ENCODE results near the gene MAGI2.
A peak's percentile ranks its signal among the peaks of the same experiment; 100 is the strongest.

MAGI2 gene

DNA sequence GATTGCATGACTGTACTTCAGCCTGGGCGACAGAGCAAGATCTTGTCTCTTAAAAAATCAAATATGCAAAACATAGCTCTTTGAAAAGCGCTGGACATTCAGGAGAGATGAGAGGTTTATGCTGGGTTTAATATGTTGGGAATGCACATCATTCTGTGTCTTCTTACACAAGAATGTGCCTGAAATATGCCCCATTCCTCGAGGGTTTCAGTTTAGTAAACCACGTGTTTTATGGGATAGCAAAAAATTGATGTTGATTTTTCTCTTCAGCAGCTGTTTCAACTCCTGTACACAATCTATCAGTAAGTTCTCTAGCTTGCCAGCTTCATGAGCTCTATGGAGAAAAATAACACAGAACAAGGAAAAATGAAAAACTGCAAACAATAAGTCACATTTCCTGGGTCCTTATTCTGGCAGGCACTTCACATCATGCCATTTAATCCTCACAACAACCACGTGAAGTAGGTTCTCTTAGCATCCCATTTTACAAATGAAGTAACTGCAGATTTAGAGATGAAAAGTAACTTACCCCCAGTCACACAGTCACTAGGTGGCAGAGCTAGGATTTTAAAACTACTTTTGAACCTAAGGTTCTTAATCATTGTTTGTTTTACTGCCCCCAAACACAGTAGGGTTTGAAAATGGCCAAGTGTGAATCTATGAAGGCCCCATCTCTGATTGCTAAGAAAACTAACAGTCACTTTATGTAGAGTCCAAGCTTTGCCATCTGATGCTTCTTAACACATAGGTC lies 1231.3 kb downstream of the MAGI2 start:
- peak; percentile 56 for DNase-seq (ENCODE audit: low read depth)
- H3K4me3 ChIP-seq (ENCODE audit: low read depth, low read length), result no peak overlapping the region

DNA sequence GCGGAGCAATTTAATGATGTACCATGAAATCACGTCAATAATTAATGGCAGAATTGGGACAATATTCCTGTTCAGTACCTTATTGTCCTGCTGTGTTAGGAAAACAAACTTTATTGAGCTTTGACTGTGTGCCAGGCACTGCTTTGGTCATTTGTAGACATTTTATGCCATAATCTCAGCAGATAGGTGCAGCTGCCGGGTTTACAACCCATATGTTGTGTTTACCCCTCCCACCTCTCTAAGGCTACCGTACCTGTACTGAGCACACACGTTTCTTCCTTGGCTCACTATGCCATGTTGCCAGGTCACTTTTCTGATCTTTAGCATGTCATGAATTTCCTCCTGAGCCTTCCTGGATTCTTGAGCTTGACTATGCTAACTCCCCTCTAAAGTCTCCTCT lies 1232.7 kb downstream of the MAGI2 start:
- DNase-seq (ENCODE audit: low read depth), result no peak
- H3K4me3 ChIP-seq (ENCODE audit: low read depth, low read length), result no peak overlapping the region

DNA sequence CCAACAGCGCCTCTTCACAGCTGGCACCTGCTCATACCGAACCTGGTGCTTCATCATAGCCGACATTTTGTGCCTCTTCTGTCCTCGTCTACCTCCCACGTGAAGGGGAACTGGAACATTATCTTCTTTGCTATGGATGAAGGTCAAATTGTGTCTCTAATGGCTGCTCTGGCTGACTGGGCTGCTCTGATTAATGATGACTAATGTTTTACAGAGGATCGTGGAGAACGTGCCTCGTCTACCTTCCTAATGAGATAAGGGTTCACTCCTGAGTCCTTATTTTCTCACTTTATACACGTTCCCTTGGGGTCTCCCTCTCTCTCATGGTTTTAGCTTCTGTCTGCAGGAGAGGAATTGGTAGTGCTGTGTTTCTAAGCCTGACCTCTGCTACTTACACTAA lies 1234.6 kb downstream of the MAGI2 start:
- no peak for DNase-seq (ENCODE audit: low read depth)
- no peak overlapping the region for H3K4me3 ChIP-seq (ENCODE audit: low read depth, low read length)

DNA sequence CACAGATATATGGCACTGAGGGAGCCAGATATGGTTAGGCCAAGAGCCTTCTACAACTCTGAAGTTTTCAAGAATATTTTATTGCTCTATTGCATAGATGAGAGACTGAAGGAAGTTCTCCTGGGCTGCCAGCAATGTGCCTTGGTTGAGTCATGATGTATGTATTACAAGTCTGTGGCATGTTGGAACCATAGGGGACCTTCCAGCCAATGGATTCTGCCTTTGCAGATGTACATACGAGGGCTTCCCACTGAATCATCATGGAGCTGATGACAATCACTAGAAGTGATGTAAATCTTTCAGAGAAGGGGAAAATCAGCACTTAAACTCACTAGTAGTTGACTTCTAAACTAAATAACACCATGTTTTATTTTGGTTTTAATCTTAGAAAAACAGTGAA lies 1235.4 kb downstream of the MAGI2 start:
- DNase-seq (ENCODE audit: low read depth), result peak; percentile 95
- H3K4me3 ChIP-seq (ENCODE audit: low read depth, low read length), result no peak overlapping the region

DNA sequence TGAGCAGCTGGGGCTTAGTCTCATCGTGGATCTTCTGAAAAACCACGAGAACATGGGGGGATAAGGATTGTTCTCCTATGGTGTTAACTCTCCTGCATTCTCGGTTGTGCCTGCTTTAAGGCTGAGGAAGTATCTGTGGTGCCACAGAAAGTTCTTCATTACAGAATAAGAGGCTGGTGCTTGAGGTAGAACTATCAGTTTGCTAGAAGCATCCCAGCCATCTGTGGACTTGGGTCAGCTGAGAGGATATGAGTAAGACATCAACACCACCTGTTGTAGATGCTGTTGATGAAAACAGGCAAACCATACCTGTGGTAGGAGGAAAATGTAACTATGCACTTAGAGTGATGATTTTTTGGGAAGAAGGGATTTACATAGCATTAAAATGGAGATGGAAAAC lies 1238.3 kb downstream of the MAGI2 start:
- no peak for DNase-seq (ENCODE audit: low read depth)
- H3K4me3 ChIP-seq (ENCODE audit: low read depth, low read length), result no peak overlapping the region

DNA sequence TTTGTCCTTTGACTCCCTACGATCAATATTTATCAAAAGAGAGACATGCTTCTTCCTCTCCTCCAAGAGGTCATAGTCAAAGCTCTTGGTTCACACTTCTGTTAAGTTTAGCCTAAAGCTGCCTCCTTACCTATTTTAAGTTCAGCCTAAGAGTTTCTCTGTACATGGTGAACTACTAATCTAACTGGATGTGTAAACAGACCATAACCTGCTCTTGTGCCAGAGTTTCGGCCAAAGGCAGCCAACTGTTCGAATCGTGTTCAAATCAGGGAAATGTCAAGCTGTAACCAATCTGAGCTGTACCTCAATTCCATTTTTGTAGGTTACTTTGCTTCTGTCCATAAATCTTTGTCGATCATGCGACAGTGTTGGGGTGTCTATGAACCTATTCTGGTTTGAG lies 1240.1 kb downstream of the MAGI2 start:
- H3K4me3 ChIP-seq (ENCODE audit: low read depth, low read length), result no peak overlapping the region
- no peak for DNase-seq (ENCODE audit: low read depth)

DNA sequence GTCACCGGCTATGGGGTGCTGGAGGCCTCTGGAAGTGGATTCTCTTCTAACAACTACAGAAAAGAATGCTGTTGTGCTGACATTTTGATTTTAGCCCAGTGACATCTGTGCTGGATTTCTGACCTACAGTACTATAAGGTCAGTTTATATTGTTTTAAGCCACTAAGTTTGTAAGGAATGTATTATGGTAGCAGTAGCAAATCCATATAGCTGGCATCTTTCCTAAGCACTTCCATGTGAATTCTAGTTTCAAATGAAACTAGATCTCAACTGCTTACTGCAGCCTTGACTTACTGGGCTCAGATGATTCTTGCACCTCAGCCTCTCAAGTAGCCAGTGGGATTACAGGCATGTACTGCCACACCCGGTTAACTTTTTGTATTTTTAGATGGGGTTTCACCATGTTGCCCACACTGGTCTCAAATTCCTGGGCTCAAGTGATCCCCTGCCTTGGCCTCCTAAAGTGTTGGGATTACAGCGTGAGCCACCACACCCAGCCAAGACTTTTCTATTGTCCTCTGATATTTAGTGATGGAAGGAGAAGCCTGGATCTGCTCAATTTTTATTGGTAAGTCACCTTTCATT lies 1240.9 kb downstream of the MAGI2 start:
- no peak for DNase-seq (ENCODE audit: low read depth)
- H3K4me3 ChIP-seq (ENCODE audit: low read depth, low read length), result no peak overlapping the region

DNA sequence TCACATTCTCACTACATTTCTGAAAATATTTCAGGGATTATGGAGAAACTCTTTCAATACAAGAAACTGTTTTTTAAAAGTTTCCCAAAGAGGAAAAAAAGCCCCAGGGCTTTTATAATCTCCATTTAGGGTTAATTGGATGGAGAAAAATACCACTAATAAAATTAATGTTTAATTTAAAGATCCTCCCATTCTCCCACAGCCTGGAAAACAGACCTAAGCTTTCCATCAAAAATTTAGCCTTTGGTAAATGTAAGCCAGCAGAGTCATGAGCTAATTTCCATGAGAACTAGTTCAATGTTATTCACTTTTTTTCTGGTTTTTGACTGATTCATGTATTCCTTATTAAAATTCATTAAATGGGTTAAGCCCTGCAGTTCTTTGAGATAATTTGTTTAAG lies 1246.2 kb downstream of the MAGI2 start:
- no peak for DNase-seq (ENCODE audit: low read depth)
- no peak overlapping the region for H3K4me3 ChIP-seq (ENCODE audit: low read depth, low read length)

DNA sequence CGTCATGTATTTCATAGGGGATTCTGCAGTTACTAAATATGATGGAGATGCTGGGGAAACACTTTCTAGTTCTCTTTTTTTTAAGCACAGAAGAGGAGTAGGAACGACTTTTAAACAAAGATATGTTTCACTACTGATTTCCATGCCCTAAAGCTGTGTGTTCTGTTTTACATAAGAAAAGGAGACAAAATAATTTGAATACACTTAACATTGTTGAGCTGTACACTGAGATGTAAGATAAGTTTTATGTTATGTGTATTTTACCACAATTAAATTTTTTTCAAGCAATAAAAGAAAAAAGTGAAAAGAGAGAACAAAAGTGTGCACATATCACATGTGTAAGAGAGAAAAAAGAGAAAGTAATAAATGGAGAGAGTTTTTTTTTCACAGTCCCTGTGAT lies 1246.7 kb downstream of the MAGI2 start:
- no peak overlapping the region for H3K4me3 ChIP-seq (ENCODE audit: low read depth, low read length)
- DNase-seq (ENCODE audit: low read depth), result no peak

DNA sequence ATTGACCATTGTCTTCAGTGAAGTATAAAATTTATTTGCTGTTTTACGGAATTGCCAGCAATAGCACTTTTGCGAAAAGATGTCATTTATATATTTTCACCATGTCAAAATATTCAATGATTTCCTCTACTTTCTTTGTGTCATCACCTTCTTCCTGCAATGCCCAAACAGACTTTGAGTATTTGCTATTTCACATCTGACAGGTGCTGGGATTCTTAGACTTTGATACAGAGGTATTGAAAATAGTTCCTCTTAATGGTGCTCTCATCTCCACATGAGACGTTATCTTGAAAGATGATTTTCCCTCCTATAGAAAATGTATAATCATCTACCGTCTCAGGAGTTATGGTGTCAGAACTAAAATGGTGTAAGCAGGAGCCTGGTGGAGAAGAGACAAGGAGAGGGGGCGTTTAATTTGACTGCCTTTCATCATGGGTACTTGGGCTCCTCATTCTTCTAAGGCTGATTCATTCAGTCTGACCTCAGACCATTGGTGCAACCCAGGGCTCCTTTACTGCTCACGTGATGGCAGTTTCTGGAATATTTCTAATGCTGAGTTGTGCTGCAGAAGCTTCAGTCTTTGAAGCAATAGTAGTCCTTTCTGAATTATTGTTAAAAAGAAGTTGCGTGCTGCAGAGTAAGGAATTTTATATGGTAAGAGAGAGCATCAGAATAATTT lies 1250.3 kb downstream of the MAGI2 start:
- H3K4me3 ChIP-seq (ENCODE audit: low read depth, low read length), result no peak overlapping the region
- no peak for DNase-seq (ENCODE audit: low read depth)

DNA sequence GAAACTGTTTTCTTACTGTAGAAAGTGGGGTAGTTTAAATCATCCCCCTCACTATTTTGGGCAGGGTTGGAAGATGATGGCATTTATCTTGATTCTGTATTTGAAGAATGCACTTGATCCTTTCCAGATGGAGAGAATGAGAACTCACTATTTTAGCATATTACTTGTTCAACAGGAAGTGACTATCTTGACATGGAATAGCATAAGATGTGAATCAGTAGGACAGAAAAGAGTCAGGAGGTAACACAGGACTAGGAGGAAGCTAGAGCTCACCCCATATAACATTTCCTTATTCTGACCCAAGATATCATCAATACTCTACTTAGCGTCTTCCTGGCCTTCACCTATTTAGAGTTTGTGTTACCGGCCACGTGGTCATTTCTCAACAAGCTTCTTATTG lies 1254.7 kb downstream of the MAGI2 start:
- DNase-seq (ENCODE audit: low read depth), result no peak

DNA sequence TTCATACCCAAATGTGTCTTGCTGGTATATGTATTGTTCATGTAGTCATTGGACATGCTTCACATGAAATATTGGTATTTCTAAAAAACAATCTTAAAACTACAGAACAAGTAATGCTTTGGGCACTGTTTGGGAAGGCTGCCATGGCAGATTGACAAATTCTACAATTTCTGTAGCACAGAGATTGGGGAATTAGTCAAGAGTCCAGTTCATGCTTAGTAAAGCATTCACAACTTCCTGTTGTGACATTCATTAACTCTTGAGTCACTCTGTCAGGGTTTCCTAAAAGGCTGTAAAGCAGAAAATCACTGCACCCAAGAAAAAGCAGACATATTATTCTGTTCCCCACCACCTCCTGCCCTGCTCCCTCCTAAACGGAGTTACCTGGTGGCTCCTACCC lies 1256.0 kb downstream of the MAGI2 start:
- DNase-seq (ENCODE audit: low read depth), result peak; percentile 54
- no peak overlapping the region for H3K4me3 ChIP-seq (ENCODE audit: low read depth, low read length)

More for the DNA sequence above, 1254.7 kb downstream of the MAGI2 start:
- H3K4me3 ChIP-seq (ENCODE audit: low read depth, low read length), result no peak overlapping the region

DNA sequence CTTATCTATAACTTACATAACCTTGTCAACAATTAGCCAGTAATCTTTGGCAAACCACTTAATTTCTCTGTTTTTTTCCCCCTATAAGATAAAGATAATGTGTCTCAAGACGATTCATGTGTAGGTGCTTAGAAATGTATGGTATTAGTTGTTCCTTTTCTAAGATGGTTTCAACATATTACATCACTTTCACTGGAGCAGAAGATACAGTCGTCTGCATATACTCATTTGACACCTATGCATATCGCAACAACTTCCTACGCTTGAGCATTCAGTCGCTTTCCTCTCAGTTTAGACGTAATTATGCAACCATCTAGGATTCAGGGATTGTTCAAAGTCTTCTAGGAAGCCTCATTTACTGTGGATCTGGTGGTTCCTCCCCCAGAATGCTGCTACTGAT lies 1258.2 kb downstream of the MAGI2 start:
- no peak overlapping the region for H3K4me3 ChIP-seq (ENCODE audit: low read depth, low read length)
- DNase-seq (ENCODE audit: low read depth), result no peak

DNA sequence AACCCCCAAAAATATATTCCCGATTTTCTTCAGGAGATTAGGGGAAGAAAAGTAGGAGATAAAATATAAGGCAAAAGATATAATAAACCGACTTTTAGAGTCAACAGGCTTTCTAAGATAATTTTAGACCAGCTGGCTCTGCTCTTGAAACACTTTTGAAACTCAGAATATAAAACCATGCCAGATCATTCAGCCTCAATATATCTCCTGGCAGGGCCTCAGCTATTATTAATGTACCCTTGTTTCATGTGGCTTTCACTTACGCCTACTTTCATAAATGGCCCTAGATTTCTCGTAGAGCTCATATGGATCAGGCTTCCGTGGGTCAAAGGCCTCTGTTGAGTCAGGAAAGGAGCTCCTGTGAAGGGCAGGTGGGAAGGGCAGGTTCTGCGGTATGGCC lies 1258.9 kb downstream of the MAGI2 start:
- no peak overlapping the region for H3K4me3 ChIP-seq (ENCODE audit: low read depth, low read length)
- no peak for DNase-seq (ENCODE audit: low read depth)

DNA sequence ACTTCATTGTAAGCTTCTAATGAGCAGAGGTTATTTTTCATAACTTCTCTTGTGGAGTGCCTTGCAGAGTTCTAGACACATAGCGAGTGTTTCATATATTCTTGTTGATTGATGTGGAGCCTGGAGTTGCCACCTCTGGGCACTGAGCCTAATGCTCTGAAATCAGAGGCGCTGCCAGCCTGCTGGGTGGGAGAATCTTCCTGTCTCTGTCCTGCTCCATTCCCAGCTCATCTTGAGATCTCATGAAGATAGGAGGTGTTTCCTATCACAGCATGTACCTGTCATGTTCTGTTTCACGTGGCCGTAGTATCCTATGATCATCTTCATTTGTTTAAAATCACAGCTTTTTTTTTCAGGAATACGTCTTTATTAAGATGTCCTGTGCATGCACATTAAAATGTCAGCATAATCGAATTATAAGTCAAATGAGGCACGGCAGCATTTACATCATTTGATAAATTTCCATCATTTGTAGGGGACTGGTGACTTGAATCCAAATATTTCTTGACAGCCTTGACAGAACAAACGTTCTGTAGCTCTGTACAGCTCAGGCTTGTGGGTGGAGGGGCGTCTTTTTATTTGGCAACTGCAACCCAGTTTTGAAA lies 1261.9 kb downstream of the MAGI2 start:
- no peak for DNase-seq (ENCODE audit: low read depth)

DNA sequence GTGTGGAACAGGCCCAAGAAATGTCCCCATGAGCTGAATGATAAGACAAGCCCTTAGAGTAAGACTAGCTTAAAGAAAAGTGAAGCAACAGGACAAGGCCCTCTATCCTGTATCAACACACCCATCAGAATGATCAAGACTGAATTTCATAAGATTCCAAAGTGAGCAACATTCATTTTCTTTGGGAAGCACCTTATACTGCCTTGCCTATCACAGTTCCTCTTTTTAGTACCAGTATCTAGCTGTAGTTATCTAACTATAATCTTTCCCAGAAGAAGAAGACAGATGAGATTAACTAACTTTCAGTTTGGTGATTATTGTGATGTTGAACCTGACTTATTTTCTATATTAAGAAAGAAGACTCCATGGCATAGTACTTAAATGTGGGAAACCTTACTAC lies 1263.7 kb downstream of the MAGI2 start:
- DNase-seq (ENCODE audit: low read depth), result no peak
- H3K4me3 ChIP-seq (ENCODE audit: low read depth, low read length), result no peak overlapping the region

More for the DNA sequence above, 1261.9 kb downstream of the MAGI2 start:
- H3K4me3 ChIP-seq (ENCODE audit: low read depth, low read length), result no peak overlapping the region

DNA sequence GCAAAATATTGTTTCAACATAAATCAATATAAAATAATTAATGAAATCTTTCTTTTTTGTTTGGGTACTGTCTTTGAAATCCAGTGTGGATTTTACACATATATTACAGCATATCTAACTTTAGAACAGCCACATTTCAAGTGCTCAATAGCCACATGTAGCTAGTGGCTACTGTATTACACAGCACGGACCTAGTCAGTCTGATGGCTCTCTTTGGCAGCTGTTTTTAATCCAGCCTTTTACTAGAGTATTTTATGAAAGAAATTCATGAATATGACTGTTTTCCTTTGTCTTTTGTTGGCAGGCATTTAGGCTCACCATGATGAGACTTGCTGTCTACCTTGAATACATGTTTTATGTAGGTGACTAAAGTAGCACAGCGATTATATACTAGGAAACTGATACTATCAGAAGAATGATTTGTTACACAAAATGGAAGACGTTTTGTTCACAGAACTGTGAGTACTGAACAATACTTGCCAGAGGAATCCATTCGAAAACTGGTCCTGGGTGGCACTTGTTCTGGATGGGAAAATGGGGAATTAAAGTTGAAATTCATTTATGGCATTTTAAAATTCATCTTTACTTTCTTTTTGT lies 1268.2 kb downstream of the MAGI2 start:
- DNase-seq (ENCODE audit: low read depth), result no peak
- no peak overlapping the region for H3K4me3 ChIP-seq (ENCODE audit: low read depth, low read length)

DNA sequence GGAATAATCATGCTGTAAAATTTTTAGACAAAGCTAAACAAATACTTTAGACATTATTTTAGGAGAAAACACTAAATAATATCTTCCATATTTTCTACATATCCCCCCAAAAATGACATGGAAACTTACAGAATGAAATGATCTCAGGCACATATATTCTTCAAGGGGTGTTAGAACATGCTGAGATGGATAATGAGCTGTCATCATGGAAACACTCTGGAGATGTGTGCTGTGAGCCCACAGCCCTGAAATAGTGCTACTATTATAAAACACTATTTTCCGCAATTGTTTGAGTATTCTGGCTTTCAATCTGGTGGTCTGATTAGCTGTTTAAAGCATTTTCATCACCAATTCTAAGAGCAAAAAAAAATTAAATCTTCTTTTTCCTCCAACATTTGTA lies 1269.2 kb downstream of the MAGI2 start:
- no peak for DNase-seq (ENCODE audit: low read depth)
- no peak overlapping the region for H3K4me3 ChIP-seq (ENCODE audit: low read depth, low read length)

DNA sequence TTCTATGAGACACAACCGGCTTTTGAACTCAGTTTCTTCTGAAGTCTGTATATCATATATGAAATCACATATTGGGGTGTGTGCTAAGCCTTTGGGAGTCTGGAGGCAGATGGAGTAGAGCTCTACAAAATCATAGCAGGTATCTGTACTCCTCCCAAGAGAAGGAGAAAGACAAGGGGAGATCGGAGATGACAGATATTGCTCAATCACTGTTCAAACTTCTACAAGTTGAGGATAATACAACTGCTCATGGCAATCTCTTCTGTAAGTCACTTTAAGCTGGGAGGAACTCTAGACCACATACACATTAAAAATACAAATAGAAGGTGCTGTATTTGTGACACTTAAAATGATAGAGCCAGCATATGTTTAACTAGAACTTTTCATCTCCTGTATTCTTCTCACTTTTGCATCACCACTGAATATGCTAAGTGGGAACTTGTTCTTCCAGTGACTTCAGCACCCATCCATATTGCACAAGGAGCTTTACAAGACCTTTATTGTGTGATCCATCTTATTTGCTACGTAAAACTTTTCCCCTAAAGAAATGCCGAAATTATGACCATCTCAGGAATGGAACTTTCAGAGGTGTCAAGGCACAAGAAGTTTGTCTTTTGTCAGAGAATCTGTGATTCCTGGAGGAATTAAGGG lies 1273.5 kb downstream of the MAGI2 start:
- no peak overlapping the region for H3K4me3 ChIP-seq (ENCODE audit: low read depth, low read length)
- no peak for DNase-seq (ENCODE audit: low read depth)

DNA sequence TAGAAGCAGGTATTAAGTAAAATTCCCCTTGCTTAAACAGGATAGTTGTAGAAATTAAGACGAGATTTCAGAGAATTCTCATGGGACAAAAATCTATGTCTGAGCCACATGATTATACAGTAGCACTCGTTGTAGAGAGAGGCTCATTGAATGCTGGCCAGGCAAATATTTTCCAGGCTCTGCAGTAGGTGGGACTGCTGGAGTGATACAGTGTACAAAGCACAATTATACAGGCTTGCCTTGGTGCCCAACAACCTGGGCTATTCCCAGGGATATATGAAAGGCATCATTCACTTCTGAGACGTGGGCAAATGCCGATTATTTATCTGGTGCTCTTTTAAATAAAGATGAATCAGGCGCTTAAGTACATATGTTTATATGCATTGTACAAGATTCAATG lies 1274.3 kb downstream of the MAGI2 start:
- DNase-seq (ENCODE audit: low read depth), result no peak
- no peak overlapping the region for H3K4me3 ChIP-seq (ENCODE audit: low read depth, low read length)
